NCI-H1105 (cell line): ENCODE results near the gene ROPN1L.
"Not testable (repeated sequence)": the region's sequence is repeated elsewhere in the genome, so short reads cannot be mapped to it uniquely, and the experiment has no call there.

Source experiments
- DNase-seq: peaks from one replicate; lab custom pipeline; 2025; lab: John Stamatoyannopoulos, UW

ROPN1L gene

GRCh38 chr5:10441083-10441991 lies at the start of gene ROPN1L:
ROPN1L (plus strand) TSS chr5:10441879; CDS start chr5:10442168, 289 bp downstream.
- peak; percentile 77 for DNase-seq

DNA sequence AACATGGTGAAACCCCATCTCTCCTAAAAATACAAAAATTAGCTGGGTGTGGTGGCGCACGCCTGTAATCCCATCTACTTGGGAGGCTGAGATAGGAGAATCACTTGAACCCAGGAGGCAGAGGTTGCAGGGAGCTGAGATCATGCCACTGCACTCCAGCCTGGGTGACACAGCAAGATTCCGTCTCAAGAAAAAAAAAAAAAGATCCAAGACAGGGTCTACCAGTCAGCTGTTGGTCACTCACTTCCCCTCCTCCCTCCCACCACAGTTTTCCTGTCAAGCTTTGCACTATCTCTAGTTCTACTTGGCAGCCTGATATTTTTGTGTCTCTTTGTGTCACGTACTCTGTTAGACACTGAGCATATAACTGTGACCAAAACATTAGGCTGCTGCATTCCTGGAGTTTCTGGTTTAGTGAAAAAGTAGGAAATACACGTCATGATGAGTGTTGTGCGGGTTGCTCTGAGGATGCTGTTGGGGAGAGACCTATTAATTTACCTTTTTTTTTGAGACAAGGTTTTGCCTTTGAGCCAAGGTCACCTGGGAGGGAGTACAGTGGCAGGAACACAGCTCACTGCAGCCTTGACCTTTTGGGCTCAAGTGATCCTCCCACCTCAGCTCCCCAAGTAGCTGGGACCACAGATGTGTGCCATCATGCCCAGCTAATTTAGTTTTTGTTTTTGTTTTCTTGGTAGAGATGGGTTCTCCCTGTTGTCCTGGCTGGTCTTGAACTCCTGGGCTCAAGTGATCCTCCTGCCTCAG lies 48.9 kb upstream of the ROPN1L start:
- not testable (repeated sequence) for DNase-seq

- DNase-seq, result no peak
Observed at GRCh38 chr5:10393491-10393890, 48.2 kb upstream of the ROPN1L start.

- no peak for DNase-seq
Observed at GRCh38 chr5:10396552-10396951, 45.1 kb upstream of the ROPN1L start.

DNA sequence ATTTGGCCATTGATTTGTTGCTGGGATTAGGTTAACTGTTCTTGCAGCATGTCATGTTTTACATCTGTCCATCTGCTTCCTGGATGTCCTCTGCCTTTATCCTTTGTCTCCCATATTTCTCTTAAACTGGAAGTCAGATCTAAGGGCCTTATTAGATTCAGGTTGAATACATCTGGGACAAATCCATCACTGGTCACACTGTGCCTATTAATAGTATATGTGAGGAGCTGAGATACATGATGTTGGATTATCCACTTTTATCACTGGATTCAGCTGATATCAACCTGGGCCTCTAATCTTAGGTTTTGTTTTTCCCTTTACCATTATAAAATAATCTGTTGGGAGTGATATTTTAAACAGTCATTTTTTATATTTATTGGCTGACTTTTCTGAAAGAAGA lies 41.8 kb upstream of the ROPN1L start:
- no peak for DNase-seq

DNA sequence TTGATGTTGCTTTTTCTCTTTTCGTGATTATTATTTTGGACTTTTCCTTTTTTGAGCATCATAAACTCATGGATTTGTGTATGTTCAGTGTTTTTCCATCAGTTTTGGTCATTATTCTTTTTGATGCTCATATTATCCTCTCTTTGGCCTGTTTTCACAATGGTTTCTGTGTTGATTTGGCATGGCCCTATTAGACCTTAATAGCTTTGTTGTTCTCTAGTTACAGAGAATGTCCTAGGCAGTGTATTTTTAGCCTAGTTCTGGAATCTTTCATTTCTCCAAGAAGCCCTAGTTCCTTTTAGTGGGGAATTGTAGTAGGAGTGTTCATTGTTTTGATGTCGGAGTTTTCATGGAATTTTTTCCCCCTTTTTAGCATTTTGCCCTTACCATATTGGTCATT lies 41.3 kb upstream of the ROPN1L start:
- no peak for DNase-seq

- no peak for DNase-seq
Observed at GRCh38 chr5:10400831-10401230, 40.8 kb upstream of the ROPN1L start.

GRCh38 chr5:10401498-10401897 lies 40.2 kb upstream of the ROPN1L start:
- DNase-seq, result no peak

DNA sequence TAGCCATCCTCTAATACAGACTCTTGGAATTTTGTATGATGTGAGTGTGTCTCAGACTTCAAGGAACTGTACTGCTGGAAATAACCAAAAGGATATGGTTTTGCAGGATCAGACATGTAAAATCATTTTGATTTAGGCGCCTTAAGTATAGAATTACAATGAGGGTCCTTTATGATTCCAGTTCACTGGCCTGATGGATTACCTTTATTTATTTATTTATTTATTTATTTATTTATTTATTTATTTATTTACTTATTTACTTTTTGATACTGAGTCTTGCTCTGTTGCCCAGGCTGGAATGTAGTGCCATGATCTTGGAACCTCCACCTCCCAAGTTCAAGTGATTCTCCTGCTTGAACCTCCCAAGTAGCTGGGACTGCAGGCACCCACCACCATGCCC lies 37.9 kb upstream of the ROPN1L start:
- DNase-seq, result no peak

GRCh38 chr5:10406651-10407050 lies 35.0 kb upstream of the ROPN1L start:
- DNase-seq, result no peak

- no peak for DNase-seq
Observed at GRCh38 chr5:10409504-10409903, 32.2 kb upstream of the ROPN1L start.

DNA sequence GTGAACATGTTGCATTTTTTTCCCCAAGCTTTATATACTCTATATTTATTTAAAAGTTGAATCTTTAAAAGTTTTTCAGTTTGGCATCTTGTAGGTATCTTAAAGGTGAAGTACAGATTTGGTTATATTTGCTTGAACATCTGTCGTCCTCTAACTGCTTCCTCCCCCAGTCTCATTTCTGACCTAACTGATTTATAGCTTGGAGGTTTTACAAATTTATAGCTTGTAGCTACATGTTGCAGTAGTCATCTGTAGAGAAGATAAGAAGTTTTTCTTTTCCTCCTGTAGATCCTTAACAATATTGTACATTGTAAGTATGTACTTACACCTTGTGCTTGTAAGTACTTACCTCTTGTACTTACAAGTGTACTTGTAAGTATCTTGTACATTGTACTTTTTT lies 31.0 kb upstream of the ROPN1L start:
- no peak for DNase-seq

GRCh38 chr5:10411336-10411735 lies 30.3 kb upstream of the ROPN1L start:
- DNase-seq, result no peak

DNA sequence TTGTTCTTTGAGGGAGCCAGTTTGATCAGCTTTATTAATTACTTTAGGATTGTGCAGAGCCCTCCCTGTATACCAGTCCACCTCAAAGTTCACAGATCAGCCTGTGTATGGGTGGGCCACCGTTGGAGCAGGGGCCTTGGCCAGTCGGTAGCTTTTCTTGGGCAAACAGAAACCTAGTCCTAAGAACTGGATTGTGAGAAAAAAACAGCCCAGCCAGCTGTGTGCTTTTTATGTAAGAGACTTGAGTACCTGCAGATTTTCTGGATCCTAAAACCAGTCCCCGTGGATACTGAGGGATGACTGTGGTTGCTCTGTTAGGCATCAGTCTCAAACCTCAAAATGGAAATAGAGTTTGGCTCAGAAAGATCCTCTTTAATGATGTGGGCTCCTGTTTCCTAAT lies 24.8 kb upstream of the ROPN1L start:
- no peak for DNase-seq

DNA sequence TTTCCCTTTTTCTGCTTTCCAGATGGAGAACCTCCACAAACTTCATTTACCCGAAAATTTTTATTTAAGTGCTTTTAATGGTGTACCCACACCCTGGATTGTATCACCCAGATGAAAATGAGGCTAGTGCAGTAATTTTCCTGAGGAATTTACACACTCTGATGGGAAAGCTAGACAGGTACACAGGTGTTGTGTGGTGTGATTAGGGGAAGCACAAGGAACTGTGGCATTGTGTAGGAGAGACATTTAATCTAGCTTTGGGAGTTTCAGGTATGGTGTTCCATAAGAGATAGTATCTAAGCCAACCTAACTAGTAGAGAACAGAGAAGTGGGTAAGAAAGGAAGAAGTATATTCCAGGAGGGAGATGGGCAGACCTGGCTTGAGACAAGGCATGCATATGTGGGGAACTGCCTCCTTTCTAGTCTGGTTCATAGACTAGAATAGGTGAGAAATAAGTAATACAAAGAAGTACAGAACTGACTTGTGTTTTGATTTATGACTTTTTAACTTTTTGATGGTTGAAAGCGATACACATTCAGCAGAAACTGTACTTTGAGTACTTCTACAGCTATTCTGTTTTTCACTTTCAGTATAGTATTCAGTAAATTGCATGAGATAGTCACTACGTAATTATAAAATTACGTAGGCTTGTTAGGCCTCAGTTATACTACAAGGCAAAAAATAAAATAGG lies 22.9 kb upstream of the ROPN1L start:
- DNase-seq, result no peak

DNA sequence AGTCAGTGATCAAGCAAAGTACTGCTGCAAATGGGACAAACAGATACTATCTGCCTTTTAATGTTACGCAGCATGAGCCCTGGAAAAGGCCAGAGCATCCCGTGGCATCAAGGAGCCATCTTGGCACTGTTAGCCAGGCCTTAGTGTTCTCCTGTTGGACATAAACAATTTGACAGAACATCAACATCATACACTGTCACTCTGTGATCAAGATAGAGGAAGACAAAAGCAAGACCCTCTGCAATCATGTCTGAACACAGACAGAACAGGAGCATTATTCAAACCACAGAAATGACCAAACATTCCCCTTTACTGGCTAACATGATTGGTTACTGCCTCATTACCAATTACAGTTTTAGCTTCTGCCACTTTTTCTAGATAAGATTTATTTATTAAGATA lies 21.2 kb upstream of the ROPN1L start:
- DNase-seq, result no peak

DNA sequence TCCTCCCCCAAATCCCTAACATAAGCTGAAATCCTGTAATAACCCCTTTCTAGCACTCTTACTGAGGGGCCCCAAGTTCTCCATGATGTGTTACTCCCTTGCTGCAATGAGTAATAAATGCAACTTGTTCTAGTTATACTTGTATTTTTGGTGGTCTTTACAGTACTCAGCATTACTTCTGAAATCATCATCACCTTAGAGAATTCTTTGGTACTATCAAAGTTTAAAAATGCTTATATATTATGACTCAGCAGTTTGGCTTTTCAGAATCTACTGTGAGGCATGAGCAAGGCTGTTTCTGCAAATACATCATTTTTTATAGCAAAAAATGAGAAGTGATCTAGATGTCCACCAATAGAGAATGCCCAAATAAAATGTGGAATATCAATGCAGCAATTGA lies 20.7 kb upstream of the ROPN1L start:
- DNase-seq, result no peak

DNA sequence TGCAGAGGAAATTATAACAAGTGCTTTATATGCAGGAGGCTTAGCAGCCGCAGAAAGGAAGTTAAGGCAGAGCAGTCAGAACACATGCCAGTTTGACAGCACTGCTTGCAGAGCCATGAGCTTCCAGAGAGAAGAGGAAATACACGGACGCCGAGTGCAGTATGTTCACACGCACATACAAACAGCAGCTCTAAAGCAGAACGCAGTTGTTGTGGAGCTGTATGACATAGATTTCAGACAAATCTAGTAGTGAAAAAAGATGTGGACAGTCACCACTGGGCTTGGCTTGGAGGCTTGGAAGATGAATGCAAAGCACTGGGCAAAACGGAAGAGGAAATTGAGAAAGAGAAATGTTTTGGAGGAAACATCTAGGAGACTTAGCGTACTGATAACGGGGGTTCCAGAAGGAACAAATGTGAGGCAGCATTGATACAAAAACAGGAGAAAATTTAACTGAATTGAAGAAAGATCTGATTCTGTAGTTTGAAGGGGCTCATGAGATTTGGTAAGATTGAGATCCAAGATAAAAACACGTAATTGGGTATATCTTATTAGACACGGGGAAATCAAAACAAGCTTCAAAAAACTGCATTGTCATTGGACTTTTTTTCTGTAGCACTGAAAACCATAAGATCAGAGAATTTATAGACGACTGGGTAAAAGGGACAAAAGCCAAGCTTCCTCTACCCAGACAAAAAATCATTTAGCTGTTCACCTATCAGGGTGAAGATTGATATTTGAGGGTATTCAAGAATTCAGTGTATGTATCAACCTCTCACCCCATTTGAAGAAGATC lies 19.6 kb upstream of the ROPN1L start:
- no peak for DNase-seq

DNA sequence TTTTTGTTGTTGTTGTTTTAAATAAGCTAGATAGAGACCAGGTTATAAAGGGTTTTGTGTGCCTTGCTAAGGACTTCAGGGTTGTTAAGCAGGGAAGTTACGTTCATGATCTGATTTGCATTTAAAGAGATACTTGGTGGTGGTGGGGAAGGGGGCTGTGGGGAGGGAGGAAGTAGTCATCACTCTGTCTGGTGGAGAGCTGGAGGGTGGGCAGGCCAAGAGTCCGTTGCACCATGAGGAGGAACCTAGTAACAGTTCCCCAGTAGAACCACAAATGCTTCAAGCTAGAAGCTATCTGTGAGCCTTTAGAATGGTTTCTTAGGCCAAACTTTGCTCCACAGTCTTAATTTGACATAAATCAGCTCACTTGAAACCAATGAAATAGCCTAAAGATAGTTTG lies 18.7 kb upstream of the ROPN1L start:
- no peak for DNase-seq

- DNase-seq, result no peak
Observed at GRCh38 chr5:10424124-10424731, 17.5 kb upstream of the ROPN1L start.

DNA sequence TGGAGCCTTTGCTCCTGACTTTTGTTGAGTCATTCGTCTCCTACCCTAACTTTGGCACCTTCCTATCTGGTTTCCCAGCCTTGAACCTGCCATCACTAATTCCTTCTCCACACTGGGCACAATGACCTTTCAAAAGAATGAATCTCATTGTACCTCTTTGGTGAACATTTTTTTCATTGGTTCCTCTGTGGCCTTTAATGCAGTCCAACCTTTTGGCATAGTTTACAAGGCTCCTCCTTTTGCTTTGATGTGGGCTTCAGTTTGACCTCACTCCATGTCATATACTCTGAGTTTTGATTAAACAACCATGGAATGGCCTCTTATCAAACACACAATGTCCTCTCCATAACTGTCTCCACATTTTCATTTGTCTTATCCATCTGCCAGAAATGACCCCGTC lies 14.5 kb upstream of the ROPN1L start:
- no peak for DNase-seq
